ENCODE measurements around the gene MCC.

DNA sequence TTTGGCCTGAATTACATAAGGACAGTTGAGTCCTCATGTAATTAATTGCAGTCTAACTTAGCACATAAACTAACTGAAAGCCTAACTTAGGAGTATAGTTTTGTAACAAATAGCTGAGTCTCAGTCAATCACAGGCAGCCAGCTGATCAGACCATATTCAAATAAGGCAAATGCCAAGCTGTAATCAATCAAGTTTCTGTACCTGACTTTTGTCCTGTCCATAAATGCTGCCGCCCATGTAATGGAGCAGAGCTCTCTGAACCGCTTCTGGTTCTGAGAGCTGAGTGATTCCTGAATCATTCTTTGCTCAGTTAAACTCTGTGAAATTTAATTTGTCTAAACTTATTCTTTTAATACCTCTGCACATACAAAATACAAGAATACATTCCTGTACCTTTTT lies 158.3 kb downstream of the MCC start:
- TF ChIP-seq, protein P1, sequence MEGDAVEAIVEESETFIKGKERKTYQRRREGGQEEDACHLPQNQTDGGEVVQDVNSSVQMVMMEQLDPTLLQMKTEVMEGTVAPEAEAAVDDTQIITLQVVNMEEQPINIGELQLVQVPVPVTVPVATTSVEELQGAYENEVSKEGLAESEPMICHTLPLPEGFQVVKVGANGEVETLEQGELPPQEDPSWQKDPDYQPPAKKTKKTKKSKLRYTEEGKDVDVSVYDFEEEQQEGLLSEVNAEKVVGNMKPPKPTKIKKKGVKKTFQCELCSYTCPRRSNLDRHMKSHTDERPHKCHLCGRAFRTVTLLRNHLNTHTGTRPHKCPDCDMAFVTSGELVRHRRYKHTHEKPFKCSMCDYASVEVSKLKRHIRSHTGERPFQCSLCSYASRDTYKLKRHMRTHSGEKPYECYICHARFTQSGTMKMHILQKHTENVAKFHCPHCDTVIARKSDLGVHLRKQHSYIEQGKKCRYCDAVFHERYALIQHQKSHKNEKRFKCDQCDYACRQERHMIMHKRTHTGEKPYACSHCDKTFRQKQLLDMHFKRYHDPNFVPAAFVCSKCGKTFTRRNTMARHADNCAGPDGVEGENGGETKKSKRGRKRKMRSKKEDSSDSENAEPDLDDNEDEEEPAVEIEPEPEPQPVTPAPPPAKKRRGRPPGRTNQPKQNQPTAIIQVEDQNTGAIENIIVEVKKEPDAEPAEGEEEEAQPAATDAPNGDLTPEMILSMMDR (conservative IDR thresholded peaks at IDR 0.05; ENCODE audit: low read depth, low read length): no peak
- no peak for TF ChIP-seq EZH2 (IDR thresholded peaks at IDR 0.05; ENCODE audit: borderline replicate concordance, low read depth, low read length, poor library complexity, severe bottlenecking)

All from A673 (cell line).